Activated T-cell treated with anti-CD3 and anti-CD28 coated beads for 24 hours (primary cell): ENCODE measurements around the gene REEP2.
A peak's percentile ranks its signal among the peaks of the same experiment; 100 is the strongest.

Experiments
- DNase-seq: peaks from one replicate; pipeline ENCODE4 v3.0.0-alpha.2; 2020; ENCODE audit warnings: low read depth

REEP2 gene

DNA sequence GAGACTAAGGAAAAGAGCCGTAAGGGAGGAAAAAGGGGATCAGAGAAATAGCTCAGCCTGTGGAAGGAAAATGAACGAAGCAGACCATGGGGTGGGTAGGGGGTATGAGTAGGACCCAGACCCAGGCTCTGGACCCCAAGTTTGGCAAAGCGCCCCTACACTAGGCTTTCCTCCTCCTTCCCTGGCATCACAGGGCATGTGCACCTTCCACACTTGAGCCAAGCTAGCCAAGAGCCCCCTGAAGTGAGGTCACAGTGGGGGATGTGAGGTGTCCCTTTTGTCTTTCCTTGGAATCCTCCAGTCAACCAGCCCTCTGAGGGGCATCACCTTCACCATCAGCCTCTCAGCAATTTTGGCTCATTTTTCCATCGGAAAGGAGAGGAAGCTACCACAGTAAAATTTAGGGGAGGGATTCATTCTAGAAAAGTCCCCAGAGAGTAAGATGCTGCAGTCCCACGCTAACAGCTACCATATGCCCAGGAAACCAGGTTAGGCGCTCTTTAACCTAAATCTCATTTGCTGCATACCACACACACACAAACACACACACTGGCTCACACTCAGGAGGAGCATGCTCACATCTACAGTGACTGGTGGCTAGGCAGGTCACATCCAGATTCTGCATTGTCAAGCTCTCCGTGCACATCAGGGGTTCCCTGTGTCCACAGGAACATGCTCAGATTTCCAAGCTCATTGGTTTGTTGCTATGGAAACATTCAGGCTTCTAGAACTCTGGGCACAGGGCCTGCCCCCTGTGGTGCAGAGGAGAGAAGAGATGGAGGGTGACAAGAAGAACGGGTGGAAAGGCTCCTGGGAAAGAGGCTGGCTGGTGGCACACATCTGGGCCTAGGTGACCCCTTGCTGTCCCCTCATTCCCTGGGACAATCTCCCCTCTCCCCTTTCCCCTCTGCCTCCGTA, 9.9 kb downstream of the REEP2 start:
- DNase-seq, result no peak

GRCh38 chr5:138449501-138450239, 10.8 kb downstream of the REEP2 start:
- peak; percentile 69 for DNase-seq

DNA sequence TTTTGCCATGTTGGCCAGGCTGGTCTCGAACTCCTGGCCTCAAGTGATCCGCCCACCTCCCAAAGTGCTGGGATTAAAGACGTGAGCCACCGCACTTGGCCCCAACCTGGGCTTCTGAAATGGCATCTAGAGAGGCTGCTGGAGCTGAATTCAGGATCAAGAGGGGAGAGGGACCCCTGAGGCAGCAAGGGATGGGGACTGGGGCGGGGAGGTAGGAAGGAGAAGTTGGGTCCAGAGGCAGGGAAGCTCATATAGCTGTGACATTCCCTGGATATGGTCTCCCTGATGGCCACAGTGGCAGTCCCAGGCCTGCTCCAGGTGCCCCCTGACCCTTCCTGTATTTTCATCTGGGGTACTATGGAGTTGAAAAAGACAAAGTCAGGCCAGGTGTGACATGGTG, 12.1 kb downstream of the REEP2 start:
- no peak for DNase-seq

DNA sequence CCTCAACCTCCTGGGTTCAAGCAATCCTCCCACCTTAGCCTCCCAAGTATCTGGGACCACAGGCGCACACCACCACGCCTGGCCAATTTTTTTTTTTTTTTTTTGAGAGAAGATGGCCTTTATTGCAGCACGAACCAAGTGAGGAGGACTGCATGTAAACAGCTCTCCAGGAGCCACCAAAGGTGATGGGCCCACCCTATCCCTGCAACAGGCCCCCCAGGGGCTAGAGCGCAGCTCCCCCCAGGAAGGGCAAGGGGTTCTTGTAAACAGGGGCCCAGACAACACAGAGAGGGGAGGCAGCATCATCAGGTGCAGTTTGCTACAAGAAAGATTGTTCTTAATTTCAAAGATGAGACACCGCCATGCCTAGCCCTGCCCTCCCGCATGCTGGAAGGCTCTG, 13.9 kb downstream of the REEP2 start:
- no peak for DNase-seq

DNA sequence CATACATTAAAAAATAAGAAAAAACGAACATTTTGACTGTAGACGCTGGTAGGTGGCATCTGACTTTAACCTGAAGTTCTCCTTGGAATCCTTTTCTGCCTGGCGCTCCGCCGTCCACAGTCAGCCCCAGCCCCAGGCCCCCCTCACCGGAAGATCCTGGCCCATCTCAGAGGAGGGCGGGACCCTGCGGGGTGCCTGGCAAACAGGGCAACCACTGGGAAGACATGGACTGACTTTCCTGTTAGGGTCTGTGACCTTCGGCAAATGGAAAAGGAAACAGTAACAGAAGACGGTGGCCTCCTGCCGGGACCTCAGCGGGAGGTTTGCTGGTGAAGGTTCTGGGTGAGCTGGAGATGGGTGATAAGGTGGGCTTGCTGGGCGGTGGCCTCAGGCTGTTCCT, 14.7 kb downstream of the REEP2 start:
- DNase-seq, result no peak

DNA sequence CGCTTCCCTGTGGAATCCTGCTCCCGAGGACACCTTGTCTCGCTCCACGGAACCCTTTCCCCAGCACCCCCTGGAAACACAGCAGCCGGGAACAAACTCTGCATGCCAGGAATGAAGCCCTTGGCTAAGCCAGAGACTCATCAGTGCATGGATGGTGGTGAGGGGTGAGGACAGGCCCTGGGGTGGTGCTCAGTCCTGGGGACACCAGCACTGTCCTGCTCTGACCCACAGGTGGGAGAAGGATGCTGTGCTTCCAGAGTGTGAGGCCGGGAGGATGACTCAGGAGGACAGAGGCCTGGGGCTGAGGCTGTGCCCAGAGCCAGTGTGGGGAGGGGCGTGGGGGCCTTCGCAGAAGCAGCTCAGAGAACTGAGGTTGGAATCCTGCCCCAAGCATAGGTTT, 15.3 kb downstream of the REEP2 start:
- DNase-seq, result no peak

GRCh38 chr5:138455232-138455930, 16.5 kb downstream of the REEP2 start:
- DNase-seq, result no peak

- no peak for DNase-seq
Measured at GRCh38 chr5:138457531-138458275, 18.8 kb downstream of the REEP2 start.

DNA sequence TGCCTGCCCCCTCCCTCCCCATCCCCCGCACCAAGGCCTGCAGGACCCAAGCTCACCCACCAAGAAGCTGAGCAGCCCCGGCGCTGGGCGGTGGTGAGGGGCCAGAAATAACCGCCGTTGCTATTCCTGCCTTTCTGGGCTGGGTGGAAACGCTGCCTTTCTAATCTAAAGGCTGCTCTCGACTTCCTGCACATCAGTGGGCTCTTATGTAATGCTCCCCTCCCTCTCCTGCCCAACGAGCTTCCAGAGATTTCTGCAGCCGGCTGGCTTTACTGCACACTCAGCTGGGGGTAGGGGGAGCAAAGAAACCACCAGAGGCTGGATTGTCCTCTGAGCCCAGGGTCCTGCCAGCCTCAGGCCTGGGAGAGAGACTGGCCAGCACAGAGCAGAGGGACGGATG, 19.5 kb downstream of the REEP2 start:
- no peak for DNase-seq

GRCh38 chr5:138458856-138459255, 20.0 kb downstream of the REEP2 start:
- no peak for DNase-seq

GRCh38 chr5:138459311-138459933, 20.6 kb downstream of the REEP2 start:
- DNase-seq, result peak; percentile 84

GRCh38 chr5:138460032-138460693, 21.3 kb downstream of the REEP2 start:
- no peak for DNase-seq

- DNase-seq, result no peak
Measured at GRCh38 chr5:138461343-138462125, 22.7 kb downstream of the REEP2 start.

DNA sequence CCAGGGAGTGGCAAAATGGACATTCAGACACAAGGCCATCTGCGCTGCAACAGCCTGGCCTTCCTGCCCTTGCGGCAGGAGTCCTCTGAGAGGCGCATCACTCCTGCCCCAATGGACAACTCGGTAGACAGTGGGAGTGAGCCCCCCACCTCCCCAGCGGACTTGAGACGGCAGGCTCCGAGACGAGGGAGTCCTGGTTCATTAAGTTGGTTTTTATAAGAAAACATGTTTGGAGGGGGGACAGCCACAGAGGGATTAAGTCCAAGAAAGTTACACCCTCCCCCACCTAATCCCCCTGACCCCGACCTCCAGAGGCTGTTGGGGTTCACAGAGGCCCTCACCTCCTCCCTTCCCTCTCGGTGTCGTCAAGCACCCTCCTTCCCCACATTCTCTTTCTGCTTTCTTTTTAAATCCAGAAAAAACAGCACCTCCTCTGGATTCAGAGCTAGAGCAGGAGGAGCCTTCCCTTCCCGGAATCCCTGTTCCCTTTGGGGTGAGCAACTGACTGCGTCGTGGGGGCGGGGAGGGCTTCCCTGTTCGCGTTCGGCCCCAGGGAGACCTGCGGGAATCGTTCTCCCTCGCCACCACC, 24.7 kb downstream of the REEP2 start:
- DNase-seq, result no peak

DNA sequence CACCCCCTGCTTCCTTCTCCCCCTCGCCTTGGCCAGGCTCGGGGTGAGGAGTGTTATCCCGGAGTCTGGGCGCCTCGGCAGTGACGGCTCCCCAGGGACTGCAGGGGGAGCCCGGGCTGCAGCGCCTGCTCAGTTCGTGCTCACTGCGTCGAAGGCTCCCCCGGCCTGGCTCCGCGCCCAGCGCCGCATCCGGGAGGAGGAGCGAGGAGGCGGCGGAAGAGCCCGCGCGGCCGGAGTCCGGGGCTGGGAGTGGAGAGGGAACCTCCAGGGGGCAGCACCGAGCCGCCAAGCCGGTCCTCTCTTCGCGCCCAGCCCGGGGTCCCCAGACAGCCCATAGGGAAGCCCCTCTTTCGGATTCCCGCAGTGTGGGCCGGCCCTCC, 25.1 kb downstream of the REEP2 start:
- peak; percentile 90 for DNase-seq

GRCh38 chr5:138464388-138465260, 25.8 kb downstream of the REEP2 start:
- peak; percentile 94 for DNase-seq

DNA sequence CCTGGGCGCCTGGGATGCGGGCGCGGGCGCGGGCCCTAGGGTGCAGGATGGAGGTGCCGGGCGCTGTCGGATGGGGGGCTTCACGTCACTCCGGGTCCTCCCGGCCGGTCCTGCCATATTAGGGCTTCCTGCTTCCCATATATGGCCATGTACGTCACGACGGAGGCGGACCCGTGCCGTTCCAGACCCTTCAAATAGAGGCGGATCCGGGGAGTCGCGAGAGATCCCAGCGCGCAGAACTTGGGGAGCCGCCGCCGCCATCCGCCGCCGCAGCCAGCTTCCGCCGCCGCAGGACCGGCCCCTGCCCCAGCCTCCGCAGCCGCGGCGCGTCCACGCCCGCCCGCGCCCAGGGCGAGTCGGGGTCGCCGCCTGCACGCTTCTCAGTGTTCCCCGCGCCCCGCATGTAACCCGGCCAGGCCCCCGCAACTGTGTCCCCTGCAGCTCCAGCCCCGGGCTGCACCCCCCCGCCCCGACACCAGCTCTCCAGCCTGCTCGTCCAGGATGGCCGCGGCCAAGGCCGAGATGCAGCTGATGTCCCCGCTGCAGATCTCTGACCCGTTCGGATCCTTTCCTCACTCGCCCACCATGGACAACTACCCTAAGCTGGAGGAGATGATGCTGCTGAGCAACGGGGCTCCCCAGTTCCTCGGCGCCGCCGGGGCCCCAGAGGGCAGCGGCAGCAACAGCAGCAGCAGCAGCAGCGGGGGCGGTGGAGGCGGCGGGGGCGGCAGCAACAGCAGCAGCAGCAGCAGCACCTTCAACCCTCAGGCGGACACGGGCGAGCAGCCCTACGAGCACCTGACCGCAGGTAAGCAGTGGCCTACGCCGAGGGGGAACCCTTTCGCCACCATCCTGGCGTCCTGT, 26.6 kb downstream of the REEP2 start, which contains the start of gene EGR1:
TSS of gene EGR1 (plus strand) at position 219 of the 864 bp plus-strand sequence. CDS start at position 502, 283 bp downstream.
- DNase-seq, result peak; percentile 93
